GM21529 (cell line): Measurements from ENCODE around the gene YAP1.
"Not testable (repeated sequence)": the region's sequence is repeated elsewhere in the genome, so short reads cannot be mapped to it uniquely, and the experiment has no call there.

Experiments
- ATAC-seq: cut with Tn5 transposase; IDR thresholded peaks from one replicate; pipeline ENCODE4 v1.9.1; 2021; ENCODE audit not compliant: unreplicated experiment

Gene YAP1

GRCh38 chr11:102237096-102237735 is 127.0 kb downstream of the YAP1 start:
- no peak for ATAC-seq

- no peak for ATAC-seq
These were observed 128.2 kb downstream of the YAP1 start for GRCh38 chr11:102238391-102238821.

- ATAC-seq = no peak
These were observed 129.2 kb downstream of the YAP1 start for GRCh38 chr11:102239448-102239847.

GRCh38 chr11:102239911-102240310 is 129.7 kb downstream of the YAP1 start:
- no peak for ATAC-seq

- ATAC-seq = peak; percentile 72
These were observed 130.3 kb downstream of the YAP1 start for GRCh38 chr11:102240502-102240901.

GRCh38 chr11:102241026-102241425 is 130.8 kb downstream of the YAP1 start:
- no peak for ATAC-seq

- no peak for ATAC-seq
These were observed 133.2 kb downstream of the YAP1 start for GRCh38 chr11:102243399-102243884.

GRCh38 chr11:102244681-102245409 is 134.6 kb downstream of the YAP1 start:
- ATAC-seq = no peak

- ATAC-seq = no peak
These were observed 141.2 kb downstream of the YAP1 start for GRCh38 chr11:102251423-102251822.

- no peak for ATAC-seq
These were observed 142.2 kb downstream of the YAP1 start for GRCh38 chr11:102252339-102252891.

GRCh38 chr11:102253020-102253715 is 142.9 kb downstream of the YAP1 start:
- no peak for ATAC-seq

- no peak for ATAC-seq
These were observed 143.8 kb downstream of the YAP1 start for GRCh38 chr11:102254047-102254446.

- ATAC-seq = no peak
These were observed 146.0 kb downstream of the YAP1 start for GRCh38 chr11:102256251-102256650.

GRCh38 chr11:102260241-102260640 is 150.0 kb downstream of the YAP1 start:
- ATAC-seq = no peak

GRCh38 chr11:102263379-102264003 is 153.2 kb downstream of the YAP1 start:
- ATAC-seq = no peak

- ATAC-seq = not testable (repeated sequence)
These were observed 154.5 kb downstream of the YAP1 start for GRCh38 chr11:102264704-102265103.

- ATAC-seq = no peak
These were observed 155.9 kb downstream of the YAP1 start for GRCh38 chr11:102266099-102266498.

GRCh38 chr11:102267609-102268008 is 157.4 kb downstream of the YAP1 start:
- no peak for ATAC-seq

- peak; percentile 98 for ATAC-seq
These were observed 158.1 kb downstream of the YAP1 start for GRCh38 chr11:102268083-102268984.

- ATAC-seq = no peak
These were observed 158.8 kb downstream of the YAP1 start for GRCh38 chr11:102268985-102269470.
